ENCODE results near the gene BMERB1.
"Not testable (repeated sequence)": the region's sequence is repeated elsewhere in the genome, so short reads cannot be mapped to it uniquely, and the experiment has no call there.

Gene BMERB1

DNA sequence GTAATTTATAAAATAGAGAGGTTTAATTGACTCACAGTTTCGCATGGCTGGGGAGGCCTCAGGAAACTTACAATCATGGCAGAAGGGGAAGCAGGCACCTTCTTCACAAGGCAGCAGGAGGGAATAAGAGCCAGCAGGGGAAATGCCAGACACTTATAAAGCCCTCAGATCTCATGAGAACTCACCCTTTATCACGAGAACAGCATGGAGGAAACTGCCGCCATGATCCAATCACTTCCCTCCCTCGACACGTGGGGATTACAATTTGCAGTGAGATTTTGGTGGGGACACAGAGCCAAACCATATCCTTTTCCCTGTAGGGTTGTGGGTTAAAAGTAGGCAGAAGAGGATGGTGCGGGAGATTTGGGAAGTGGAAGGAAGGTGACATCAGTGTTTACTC is 101.4 kb downstream of the BMERB1 start:
- no peak overlapping the region for H3K27ac ChIP-seq (ENCODE audit: insufficient read depth, low read depth, low read length, poor library complexity, severe bottlenecking)
- H3K4me3 ChIP-seq (ENCODE audit: insufficient read depth, low read depth, low read length), result no peak overlapping the region
- WGBS, 2 experiments, result 91 to 96% methylated on average over 6 of the region's 6 CpGs
- H3K9me3 ChIP-seq (ENCODE audit: control insufficient read depth, low read length), result no peaks in the 10 kb centered on the region
- H3K27me3 ChIP-seq (ENCODE audit: control insufficient read depth, insufficient read depth, low read length, poor library complexity, severe bottlenecking), result no peaks in the 10 kb centered on the region
- no peaks in the 10 kb centered on the region for H3K36me3 ChIP-seq (ENCODE audit: control insufficient read depth, insufficient read depth, low read length)
- peaks cover 5% of the 10 kb centered on the region for H3K4me1 ChIP-seq (ENCODE audit: control insufficient read depth, insufficient read depth, low read length)

DNA sequence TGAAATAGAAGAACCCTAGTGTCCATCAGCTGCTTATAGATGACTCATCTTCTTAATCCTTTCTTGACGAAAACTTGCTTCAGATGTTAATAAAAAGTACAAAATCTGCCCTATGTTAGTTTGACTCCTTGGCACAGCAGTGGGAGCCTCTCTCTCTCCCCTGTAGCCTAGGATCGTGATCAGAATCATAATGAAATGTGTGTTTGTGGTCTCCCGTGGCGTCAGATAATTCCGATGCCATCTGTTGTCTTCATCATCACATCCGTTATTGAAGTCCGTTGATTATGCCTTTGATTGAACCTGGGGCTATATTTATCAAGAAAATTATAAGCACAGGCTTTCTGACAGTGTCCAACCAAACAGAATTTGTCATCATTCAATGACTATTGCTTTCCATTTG is 102.5 kb downstream of the BMERB1 start:
- Histone ChIP-seq H3K4me3 (ENCODE audit: insufficient read depth, low read depth, low read length) (no peak overlapping the region), H3K36me3 (ENCODE audit: control insufficient read depth, insufficient read depth, low read length) (no peaks in the 10 kb centered on the region), H3K4me1 (ENCODE audit: control insufficient read depth, insufficient read depth, low read length) (peaks cover 5% of the 10 kb centered on the region), H3K9me3 (ENCODE audit: control insufficient read depth, low read length) (no peaks in the 10 kb centered on the region), H3K27ac (ENCODE audit: insufficient read depth, low read depth, low read length, poor library complexity, severe bottlenecking) (no peak overlapping the region), H3K27me3 (ENCODE audit: control insufficient read depth, insufficient read depth, low read length, poor library complexity, severe bottlenecking) (no peaks in the 10 kb centered on the region)
- 88 to 95% methylated on average over 7 of the region's 7 CpGs for WGBS, 2 experiments

DNA sequence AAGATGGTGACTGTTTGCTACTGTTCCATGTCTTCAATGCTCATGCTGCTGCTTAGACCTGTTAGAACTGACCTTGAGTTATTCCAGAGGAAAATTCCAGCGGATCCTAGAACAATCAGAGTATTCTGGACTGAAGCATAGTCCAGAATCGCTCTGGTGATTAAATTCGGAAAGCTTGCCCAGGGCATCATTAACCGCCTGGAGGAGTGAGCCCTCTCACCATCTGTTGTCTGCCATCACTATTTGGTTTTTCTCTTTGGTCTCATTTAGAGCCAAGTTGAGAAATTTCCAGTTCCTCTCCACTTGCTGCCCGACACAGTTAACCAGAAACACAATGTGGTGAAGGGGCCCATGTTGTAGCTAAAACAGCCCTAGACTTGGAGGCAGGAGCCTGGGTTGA is 104.1 kb downstream of the BMERB1 start:
- peaks cover 5% of the 10 kb centered on the region for H3K4me1 ChIP-seq (ENCODE audit: control insufficient read depth, insufficient read depth, low read length)
- H3K4me3 ChIP-seq (ENCODE audit: insufficient read depth, low read depth, low read length), result no peak overlapping the region
- H3K27ac ChIP-seq (ENCODE audit: insufficient read depth, low read depth, low read length, poor library complexity, severe bottlenecking), result no peak overlapping the region
- 86 to 91% methylated on average over 5 of the region's 5 CpGs for WGBS, 2 experiments
- H3K36me3 ChIP-seq (ENCODE audit: control insufficient read depth, insufficient read depth, low read length), result no peaks in the 10 kb centered on the region
- no peaks in the 10 kb centered on the region for H3K27me3 ChIP-seq (ENCODE audit: control insufficient read depth, insufficient read depth, low read length, poor library complexity, severe bottlenecking)
- no peaks in the 10 kb centered on the region for H3K9me3 ChIP-seq (ENCODE audit: control insufficient read depth, low read length)

DNA sequence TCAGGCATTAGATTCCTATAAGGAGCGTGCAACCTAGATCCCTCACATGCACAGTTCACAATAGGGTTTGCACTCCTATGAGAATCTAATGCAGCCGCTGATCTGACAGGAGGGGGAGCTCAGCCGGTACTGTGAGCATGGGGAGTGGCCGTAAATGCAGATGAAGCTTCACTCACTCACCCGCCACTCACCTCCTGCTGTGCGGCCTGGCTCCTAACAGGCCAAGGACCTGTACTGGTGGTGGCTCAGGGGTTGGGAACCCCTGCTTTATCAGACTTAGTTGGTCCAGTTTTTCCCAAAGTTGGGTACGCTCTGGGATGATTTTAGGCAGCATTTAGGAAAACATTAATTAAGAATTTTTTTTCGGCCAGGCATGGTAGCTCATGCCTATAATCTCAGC is 104.8 kb downstream of the BMERB1 start:
- Histone ChIP-seq H3K27ac (ENCODE audit: insufficient read depth, low read depth, low read length, poor library complexity, severe bottlenecking) (no peak overlapping the region), H3K4me3 (ENCODE audit: insufficient read depth, low read depth, low read length) (no peak overlapping the region), H3K27me3 (ENCODE audit: control insufficient read depth, insufficient read depth, low read length, poor library complexity, severe bottlenecking) (no peaks in the 10 kb centered on the region), H3K4me1 (ENCODE audit: control insufficient read depth, insufficient read depth, low read length) (peaks cover 5% of the 10 kb centered on the region), H3K36me3 (ENCODE audit: control insufficient read depth, insufficient read depth, low read length) (no peaks in the 10 kb centered on the region), H3K9me3 (ENCODE audit: control insufficient read depth, low read length) (no peaks in the 10 kb centered on the region)
- WGBS, 2 experiments, result 42 to 47% methylated on average over 8 of the region's 8 CpGs

DNA sequence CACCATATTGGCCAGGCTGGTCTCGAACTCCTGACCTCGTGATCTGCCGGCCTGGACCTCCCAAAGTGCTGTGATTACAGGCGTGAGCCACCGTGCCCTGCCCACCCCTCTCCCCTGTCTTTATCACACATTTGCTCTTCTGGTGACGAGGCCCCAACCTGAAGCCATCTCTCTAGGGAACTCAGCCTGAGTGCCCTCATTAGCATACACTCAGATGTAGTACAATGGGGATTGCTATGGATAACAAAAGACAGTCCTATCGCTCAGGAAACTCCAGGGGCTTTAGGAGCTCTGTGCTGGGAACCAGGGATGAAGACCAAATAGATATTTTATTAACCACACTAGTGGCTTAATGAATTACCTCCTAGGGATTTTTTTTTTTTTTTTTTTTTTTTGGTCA is 107.9 kb downstream of the BMERB1 start:
- no peaks in the 10 kb centered on the region for H3K9me3 ChIP-seq (ENCODE audit: control insufficient read depth, low read length)
- H3K4me3 ChIP-seq (ENCODE audit: insufficient read depth, low read depth, low read length), result no peak overlapping the region
- no peak overlapping the region for H3K27ac ChIP-seq (ENCODE audit: insufficient read depth, low read depth, low read length, poor library complexity, severe bottlenecking)
- H3K36me3 ChIP-seq (ENCODE audit: control insufficient read depth, insufficient read depth, low read length), result no peaks in the 10 kb centered on the region
- H3K4me1 ChIP-seq (ENCODE audit: control insufficient read depth, insufficient read depth, low read length), result peaks cover 5% of the 10 kb centered on the region
- no peaks in the 10 kb centered on the region for H3K27me3 ChIP-seq (ENCODE audit: control insufficient read depth, insufficient read depth, low read length, poor library complexity, severe bottlenecking)
- 64 to 75% methylated on average over 6 to 7 of the region's 7 CpGs for WGBS, 2 experiments

GRCh38 chr16:15542734-15543347 is 108.5 kb downstream of the BMERB1 start:
- Histone ChIP-seq H3K27ac (ENCODE audit: insufficient read depth, low read depth, low read length, poor library complexity, severe bottlenecking) (no peak overlapping the region), H3K27me3 (ENCODE audit: control insufficient read depth, insufficient read depth, low read length, poor library complexity, severe bottlenecking) (no peaks in the 10 kb centered on the region), H3K4me3 (ENCODE audit: insufficient read depth, low read depth, low read length) (no peak overlapping the region), H3K4me1 (ENCODE audit: control insufficient read depth, insufficient read depth, low read length) (peaks cover 5% of the 10 kb centered on the region), H3K9me3 (ENCODE audit: control insufficient read depth, low read length) (no peaks in the 10 kb centered on the region), H3K36me3 (ENCODE audit: control insufficient read depth, insufficient read depth, low read length) (no peaks in the 10 kb centered on the region)
- WGBS, 2 experiments, result 91 to 92% methylated on average over 5 to 6 of the region's 6 CpGs

GRCh38 chr16:15544405-15544804 is 110.0 kb downstream of the BMERB1 start:
- Histone ChIP-seq H3K4me3 (ENCODE audit: insufficient read depth, low read depth, low read length) (no peak overlapping the region), H3K9me3 (ENCODE audit: control insufficient read depth, low read length) (no peaks in the 10 kb centered on the region), H3K36me3 (ENCODE audit: control insufficient read depth, insufficient read depth, low read length) (no peaks in the 10 kb centered on the region), H3K27me3 (ENCODE audit: control insufficient read depth, insufficient read depth, low read length, poor library complexity, severe bottlenecking) (no peaks in the 10 kb centered on the region), H3K27ac (ENCODE audit: insufficient read depth, low read depth, low read length, poor library complexity, severe bottlenecking) (no peak overlapping the region), H3K4me1 (ENCODE audit: control insufficient read depth, insufficient read depth, low read length) (peaks cover 2% of the 10 kb centered on the region)
- 90 to 96% methylated on average over 5 of the region's 5 CpGs for WGBS, 2 experiments

GRCh38 chr16:15545544-15545943 is 111.2 kb downstream of the BMERB1 start:
- Histone ChIP-seq H3K4me1 (ENCODE audit: control insufficient read depth, insufficient read depth, low read length) (peaks cover 1% of the 10 kb centered on the region), H3K27ac (ENCODE audit: insufficient read depth, low read depth, low read length, poor library complexity, severe bottlenecking) (no peak overlapping the region), H3K27me3 (ENCODE audit: control insufficient read depth, insufficient read depth, low read length, poor library complexity, severe bottlenecking) (no peaks in the 10 kb centered on the region), H3K9me3 (ENCODE audit: control insufficient read depth, low read length) (no peaks in the 10 kb centered on the region), H3K4me3 (ENCODE audit: insufficient read depth, low read depth, low read length) (no peak overlapping the region), H3K36me3 (ENCODE audit: control insufficient read depth, insufficient read depth, low read length) (no peaks in the 10 kb centered on the region)
- 93 to 100% methylated on average over 2 of the region's 2 CpGs for WGBS, 2 experiments

- H3K27ac ChIP-seq (ENCODE audit: insufficient read depth, low read depth, low read length, poor library complexity, severe bottlenecking); H3K9me3 ChIP-seq (ENCODE audit: control insufficient read depth, low read length); H3K4me3 ChIP-seq (ENCODE audit: insufficient read depth, low read depth, low read length); H3K36me3 ChIP-seq (ENCODE audit: control insufficient read depth, insufficient read depth, low read length); H3K27me3 ChIP-seq (ENCODE audit: control insufficient read depth, insufficient read depth, low read length, poor library complexity, severe bottlenecking); H3K4me1 ChIP-seq (ENCODE audit: control insufficient read depth, insufficient read depth, low read length): not testable (repeated sequence)
- 89 to 92% methylated on average over 13 of the region's 13 CpGs for WGBS, 2 experiments
These were observed 112.8 kb downstream of the BMERB1 start for GRCh38 chr16:15547072-15547767.

- Histone ChIP-seq H3K4me1 (ENCODE audit: control insufficient read depth, insufficient read depth, low read length) (peaks cover 10% of the 10 kb centered on the region), H3K27me3 (ENCODE audit: control insufficient read depth, insufficient read depth, low read length, poor library complexity, severe bottlenecking) (no peaks in the 10 kb centered on the region), H3K9me3 (ENCODE audit: control insufficient read depth, low read length) (no peaks in the 10 kb centered on the region), H3K4me3 (ENCODE audit: insufficient read depth, low read depth, low read length) (no peak overlapping the region), H3K36me3 (ENCODE audit: control insufficient read depth, insufficient read depth, low read length) (no peaks in the 10 kb centered on the region), H3K27ac (ENCODE audit: insufficient read depth, low read depth, low read length, poor library complexity, severe bottlenecking) (no peak overlapping the region)
- WGBS, 2 experiments, result 95 to 97% methylated on average over 6 of the region's 6 CpGs
These were observed 113.3 kb downstream of the BMERB1 start for GRCh38 chr16:15547768-15548096.
